EL (cell line): ENCODE data around the gene NCEH1.

ENCODE experiments used
- DNase-seq: peaks from one replicate; pipeline ENCODE4 v3.0.0-alpha.2; 2016

Gene NCEH1

DNA sequence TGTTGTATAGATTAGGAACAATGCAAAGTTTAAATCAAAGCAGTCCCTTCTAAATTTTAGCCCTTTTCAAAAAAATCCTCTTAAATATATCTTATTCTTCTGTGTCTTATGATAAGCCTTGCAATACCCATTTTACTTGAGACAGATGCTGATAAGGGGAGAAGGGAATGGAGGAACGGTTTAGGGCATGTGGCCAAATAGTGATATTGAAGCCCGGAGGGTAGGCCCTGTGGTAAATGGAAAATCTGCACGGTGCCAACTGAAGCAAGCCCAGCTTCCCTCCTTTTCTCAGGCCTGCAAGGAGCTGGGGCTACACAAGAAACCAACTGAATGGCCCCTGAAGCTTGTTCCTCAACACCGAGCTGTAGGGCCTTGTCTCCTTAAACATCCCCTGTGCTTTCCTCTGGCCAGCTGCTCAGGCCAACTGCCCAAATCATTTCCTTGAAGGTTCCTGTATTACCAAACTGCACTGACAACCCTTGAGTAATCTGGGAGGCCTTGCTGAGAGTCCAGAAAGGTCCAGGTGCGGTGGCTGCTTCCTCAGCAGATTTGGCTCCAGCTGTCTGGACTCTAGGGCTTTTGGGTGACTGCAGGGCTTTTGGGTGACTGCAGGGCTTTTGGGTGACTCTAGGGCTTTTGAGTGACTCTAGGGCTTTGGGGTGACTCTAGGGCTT lies 67.2 kb downstream of the NCEH1 start:
- DNase-seq: no peak

DNA sequence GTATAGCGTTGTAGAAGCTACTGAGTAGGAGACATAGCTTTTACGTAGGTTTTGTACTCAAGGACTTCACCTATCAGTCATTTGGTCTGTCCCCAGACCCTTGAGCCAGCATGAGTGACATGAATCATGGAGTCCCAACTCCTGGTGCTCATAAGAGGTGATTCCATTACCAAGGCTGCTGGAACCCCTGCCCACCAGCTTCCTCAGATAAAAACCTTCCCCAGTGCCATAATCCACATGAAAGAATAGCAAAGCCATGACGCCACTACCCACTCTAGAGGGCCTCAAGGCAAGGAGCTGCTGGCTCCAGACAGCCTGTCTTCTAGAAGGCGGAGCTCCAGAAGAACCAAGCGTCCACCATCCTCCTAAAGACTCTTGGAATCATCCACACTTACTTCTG lies 69.6 kb downstream of the NCEH1 start:
- no peak for DNase-seq

DNA sequence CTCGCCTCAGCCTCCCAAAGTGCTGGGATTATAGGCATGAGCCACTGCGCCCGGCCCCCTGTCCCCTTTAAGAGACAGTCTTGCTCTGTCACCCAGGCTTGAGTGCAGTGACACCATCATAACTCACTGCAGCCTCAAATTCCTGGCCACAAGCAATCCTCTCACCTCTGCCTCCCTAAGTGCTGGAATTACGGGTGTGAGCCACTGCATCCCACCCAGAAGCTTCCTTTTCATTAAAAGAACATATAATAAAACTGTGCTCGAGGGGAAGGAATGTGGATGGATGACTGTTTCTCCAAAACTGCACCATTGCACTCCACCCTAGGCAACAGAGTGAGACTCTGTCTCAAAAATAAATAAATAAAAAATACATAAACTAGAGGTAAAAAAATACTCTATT lies 70.1 kb downstream of the NCEH1 start:
- no peak for DNase-seq

DNA sequence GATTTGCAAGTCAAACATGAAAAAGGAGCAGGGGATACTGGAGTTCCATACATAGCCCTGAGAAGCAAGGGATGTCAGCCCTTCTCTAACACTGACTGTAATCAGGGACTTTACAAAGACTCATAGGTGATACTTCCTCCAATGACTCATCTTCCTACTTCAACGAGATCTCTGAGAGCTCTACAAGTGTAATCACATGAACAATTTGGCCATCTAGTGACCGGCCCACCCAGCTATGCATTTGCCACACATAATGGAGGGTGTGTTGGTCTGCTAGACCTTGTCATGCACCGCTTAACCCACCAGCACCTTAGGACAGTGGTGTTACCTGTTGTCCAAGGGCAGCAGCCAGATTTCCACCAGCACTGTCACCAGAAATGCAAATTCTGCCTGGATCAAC lies 75.3 kb downstream of the NCEH1 start:
- no peak for DNase-seq

DNA sequence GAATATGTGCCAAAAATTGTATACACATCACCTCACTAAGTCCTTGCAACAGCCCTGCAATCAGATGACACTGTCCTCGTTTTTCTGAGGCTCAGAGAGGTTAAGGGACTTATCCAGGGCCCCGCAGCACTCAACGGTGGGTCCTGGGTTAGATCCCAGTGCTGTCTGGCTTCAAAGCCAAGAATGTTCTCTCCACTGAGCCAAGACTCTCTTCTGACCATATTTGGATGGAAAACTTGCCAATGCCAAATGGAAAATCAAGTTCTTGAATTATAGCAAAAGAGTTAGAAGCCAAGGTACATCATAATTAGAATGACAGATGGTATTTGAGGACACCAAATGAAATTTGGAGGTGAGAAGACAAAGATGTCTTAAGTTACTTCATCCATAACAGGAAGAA lies 75.9 kb downstream of the NCEH1 start:
- no peak for DNase-seq

DNA sequence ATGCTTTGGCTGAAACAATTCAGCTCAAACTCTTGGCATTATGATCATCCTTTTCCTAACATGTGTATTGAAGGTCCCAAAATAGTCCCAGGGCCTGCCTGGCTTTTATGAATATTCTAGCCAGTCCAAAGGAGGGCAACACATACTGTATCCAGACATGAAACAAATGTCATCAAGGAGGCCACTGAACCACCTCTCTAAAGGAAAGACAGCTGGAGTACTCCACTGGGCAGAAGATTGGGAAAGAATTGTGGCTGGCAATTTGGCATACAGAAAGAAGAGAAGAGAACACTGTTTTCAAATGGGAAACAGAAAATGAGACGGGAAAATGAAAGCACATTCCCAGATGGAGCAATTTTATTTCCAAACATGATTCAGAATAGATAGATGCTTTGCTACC lies 80.6 kb downstream of the NCEH1 start:
- no peak for DNase-seq

DNA sequence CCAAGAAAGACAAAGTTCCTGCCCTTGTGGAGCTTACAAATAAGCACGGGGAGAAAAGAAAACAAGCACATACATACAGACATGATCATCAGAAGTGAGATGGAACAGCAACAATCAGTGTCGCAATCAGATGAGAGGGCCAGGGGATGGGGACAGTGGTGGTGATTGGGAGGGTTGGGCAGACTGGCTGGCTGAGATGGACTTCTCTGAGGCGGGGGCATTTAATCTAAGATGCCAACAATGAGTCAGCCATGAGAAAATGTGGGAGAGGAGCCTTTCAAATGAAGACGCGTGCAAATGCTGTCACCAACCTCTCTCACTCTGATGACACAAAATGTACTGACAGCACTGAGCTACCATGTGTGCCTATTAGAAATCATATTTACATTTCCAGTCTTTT lies 81.4 kb downstream of the NCEH1 start:
- peak; percentile 38 for DNase-seq

DNA sequence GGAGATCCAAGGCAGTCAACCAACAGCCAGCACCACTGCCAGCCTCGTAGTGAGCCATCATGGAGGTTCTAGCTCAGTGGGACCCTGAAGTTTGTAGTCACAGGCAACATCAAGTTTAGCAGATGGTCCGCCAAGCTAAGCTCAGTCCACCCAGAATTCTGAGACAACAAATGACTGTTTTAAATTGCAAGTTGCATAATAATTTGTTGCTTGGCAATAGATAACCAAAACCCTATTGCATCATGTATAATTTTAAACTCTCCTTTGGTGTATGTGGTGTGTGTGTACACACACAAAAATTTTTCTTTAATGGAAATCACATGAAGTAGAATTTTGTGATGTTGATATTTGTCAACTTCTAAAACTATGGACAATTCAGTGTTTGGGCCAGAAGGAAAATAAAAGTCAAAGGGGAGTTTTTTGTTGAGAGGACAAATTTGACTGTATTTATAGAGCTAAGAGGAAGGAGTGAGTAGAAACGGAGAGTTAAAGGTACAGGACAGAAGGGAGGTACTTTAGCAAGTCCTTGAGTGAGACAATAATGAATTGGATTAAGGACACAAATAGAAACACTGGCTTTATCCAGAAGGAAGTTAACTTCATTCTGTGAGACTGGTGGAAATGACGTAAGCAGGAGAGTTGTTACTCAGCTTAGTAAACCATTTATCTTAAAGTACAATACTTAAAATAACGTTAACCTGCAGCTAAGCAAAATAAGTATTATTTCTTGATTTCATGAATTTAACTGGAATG lies 83.6 kb downstream of the NCEH1 start:
- DNase-seq: peak; percentile 16

DNA sequence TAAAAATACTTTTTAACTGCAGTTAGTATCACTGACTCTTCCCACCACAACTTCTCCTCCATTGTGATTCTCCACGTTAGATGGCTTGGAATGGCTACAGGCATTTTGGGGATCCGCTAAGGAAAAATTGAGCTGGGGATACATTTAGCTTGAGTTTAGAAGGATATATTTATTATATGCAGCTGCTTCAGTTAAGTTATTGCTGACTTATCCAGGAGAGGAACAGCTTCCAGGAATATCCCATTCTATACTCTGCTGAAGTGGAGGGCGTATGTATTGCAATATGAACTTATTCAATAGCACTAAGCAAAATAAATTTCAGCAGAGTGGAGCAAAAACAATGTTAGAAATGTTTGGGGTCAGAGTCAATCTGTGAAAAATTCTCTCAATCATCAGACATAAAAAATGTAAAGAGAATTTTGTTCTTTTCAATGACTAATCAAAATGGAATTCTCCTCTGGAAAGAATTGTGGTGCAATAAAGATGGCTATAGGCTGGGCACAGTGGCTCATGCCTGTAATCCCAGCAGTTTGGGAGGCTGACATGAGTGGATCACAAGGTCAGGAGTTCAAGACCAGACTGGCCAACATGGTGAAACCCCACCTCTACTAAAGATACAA lies 84.7 kb downstream of the NCEH1 start:
- peak; percentile 89 for DNase-seq

DNA sequence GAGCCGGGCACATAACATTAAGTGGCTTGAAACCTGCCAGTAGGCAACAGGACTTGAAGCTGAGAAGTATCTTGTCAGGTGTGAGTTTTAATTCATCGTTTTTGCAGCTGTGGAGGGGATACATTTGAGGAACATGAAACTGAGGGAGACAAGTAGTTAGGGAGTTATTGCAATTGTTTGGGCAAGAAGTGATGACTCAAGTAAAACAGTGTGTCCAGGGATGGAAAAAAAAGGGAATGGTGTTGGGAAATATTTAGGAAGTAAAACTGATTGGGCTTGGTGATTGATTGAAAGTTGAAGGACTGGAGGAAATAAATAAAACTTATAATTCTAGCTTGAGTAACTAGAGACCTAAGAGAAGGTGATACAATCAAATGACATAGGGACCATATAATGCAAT lies 85.5 kb downstream of the NCEH1 start:
- DNase-seq: peak; percentile 34

DNA sequence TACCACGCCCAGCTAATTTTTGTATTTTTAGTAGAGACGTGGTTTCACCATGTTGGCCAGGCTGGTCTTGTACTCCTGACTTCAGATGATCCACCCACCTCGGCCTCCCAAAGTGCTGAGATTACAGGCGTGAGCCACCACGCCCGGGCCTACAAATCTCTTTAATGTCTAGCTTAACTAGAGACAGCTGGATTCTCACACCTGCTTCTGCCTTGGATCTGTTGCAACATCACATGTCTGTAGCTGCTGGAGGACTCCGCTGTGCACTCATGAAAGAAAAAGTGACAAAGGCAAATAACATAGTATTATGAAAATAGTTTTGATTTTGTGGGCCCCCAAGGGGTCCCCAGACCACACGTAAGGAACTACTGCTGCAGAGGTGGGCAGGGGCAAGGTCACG lies 85.9 kb downstream of the NCEH1 start:
- no peak for DNase-seq

DNA sequence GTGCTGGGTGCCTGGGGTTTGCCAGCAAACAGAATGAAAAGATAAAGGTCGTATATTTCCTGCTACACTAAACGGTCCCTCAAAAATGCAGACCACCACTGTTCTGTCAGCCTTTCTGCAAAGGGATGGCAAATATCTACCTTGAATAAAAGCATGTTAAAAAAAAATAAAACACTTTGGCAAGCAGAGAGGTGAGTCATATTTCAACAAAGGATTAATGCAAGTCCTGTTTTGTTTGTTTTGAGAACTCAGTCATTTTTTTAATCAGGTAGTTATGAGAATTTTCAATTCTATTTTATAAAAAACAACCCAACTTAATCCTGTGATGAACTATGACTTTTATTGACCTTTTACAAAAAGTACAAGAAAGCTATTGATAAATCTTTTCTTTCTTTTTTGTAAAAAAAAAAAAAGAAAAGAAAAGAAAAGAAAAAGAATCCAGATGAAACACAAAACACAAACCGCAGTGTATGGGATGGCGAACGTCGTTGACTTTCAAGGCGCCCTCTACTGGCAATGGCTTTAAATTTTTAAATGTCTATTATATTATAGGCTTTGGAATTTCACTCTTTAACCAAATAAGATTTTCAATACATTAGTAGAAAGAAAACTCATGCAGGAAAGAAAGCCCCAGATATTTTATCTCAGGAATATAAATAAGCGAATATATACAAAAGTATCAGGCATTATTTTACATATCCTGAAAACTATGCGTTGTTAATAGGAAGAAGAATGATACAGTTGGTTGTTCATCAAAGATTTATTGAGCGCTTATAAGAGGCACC lies 87.8 kb downstream of the NCEH1 start:
- peak; percentile 48 for DNase-seq

DNA sequence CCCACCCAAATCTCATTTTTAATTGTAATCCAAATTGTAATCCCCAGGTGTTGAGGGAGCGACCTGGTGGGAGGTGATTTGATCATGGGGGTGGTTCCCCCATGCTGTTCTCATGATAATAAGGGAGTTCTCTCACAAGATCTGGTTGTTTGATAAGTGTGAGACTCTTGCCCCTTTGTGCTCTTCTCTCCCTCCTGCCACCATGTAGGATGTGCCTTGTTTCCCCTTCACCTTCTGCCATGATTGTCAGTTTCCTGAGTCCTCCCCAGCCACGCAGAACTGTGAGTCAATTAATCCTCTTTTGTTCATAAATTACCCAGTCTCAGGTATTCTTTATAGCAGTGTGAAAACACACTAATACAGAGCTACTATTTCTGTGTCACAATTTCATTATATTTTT lies 88.7 kb downstream of the NCEH1 start:
- DNase-seq: no peak

DNA sequence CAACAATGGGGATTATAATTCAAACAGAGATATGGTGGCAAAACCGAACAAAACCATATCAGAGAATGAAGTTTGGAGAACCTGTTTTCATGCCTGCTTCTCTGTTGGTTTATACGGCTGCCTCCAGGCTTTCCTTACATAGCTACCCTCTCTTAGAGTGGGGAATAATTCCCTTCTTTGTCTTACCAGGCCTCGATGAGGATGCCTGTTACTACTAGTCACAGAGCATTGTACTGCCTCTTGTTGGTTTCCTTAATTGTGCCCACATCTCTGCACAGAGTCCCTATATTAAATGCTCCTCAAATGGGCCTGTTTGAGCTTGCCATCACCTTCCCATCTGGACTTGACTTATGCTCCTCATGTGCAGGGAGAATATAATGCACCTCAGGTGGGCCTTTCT lies 92.9 kb downstream of the NCEH1 start:
- no peak for DNase-seq

DNA sequence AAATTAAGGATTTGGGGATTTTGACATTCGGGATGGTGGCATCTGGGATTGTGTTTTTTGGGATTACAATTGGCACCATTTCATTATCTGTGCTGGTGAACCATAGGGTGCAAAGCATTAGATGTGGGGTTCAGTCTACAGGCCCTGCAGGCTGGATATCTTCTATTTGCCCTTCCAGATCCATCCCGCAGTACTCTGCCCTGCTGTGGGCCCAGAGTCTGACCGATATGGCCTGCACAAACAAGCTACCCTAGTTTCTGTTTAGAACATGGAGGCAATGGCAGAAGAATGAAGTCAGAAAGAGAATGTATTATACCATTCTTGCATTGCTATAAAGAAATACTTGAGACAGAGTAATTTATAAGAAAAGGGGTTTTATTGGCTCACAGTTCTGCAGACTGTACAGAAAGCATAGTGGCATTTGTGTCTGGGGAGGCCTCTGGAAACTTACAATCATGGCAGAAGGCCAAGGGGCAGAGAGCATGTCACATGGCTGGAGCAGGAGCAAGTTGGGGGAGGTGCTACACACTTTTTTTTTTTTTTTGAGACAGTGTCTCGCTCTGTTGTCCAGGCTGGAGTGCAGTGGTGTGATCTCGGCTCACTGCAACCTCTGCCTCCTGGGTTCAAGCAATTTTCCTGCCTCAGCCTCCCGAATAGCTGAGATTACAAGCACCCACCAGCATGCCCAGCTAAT lies 93.7 kb downstream of the NCEH1 start:
- no peak for DNase-seq

DNA sequence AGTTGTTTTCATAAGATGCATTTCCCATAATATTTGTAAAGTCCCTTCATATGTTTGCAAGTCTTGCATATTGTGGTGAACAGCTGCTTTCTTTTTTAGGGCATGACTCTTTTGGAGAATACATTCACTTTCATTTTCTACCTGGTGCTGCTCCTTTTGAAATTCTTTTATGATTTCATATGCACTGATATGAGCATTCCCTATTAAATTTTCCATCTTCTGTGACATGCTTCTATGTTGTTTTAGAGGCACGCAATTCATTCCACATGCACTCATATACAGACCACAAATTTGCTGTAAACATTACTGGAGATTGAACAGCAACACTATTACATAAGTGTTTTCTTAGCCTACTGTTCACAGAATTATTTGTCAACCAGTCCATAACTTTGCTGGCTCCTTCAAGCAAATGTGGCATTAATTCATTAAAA lies 94.8 kb downstream of the NCEH1 start:
- DNase-seq: peak; percentile 26

DNA sequence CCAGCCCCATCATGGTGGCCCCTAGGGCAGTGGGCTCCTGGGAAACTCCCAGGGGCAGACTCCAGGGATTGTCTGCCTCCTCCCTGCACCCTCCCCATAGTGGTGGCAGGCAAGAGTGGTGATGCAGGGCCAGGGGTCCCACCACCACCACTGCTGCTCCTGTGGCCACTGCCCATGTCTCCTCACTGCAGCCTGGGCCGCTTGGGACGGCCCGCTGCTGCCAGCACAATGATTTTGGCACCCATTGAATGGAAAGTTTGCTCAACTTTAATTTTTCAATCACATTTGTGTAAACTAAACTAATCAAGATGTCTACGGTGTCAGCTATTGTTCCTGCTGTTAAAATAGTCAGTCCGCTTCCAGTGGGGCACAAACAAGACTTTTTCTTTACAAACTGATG lies 95.6 kb downstream of the NCEH1 start:
- no peak for DNase-seq

DNA sequence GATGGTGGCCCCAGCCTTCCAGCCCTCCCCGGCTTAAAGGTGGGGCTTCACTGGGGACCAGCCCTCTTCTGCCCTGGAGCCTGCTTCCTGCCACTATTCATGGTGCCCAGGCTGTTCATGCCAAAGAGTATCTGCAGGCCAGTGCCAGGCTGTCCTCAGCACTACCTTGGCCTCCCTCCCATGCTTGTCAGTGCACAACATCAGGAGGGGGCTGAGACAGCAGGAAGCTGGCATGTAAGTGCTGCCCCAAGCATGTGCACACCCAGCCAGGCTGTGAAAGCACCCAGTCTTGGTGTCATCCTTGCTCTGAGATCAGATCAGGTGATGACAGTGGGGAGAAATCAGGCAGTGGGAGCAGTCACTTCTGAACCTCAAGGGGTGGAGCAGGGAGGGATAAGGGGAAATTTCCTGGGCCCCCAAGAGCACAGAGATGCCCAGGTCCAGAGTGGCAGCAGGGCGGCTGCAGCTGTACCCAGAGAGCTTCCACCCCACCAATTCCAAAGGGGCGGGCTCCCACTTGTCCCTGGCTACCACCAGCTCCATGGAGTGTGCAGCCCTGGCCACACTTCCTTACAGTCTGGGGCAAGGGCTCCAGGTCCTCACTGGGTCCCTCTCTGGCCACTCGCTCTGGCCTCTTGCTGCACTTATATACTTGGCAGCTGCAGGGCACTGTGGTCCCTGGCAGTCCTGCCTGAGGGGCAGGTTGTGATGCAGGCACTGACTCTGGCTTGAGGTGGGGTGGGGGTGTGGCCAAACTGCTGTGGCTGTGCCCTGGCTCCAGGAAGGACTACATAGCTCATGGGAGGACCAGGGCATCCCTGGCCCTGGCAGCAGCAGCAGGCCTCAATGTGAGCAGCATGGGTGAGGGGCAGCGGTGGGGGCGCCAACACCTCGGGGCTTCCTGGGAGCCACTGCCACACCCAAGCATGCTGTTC lies 96.3 kb downstream of the NCEH1 start:
- no peak for DNase-seq

DNA sequence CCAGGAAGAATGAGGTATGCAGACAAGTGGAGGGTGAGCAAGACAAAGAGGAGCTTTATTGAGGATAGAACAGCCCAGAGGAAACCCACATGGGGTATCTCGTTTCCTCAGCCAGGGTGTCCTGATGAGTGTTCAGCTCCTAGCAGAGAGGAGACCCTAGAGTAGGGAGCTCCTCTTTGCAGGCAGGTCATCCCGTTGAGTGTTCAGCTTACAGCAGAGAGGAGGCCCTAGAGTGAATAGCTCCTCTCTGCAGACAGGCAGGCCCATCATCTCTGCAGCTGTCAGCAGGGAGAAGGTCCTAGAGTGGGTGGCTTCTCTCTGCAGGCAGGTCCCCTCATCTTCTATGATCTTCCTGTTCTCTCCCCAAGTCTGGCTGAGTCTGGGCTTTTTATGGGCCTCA lies 97.0 kb downstream of the NCEH1 start:
- DNase-seq: no peak

DNA sequence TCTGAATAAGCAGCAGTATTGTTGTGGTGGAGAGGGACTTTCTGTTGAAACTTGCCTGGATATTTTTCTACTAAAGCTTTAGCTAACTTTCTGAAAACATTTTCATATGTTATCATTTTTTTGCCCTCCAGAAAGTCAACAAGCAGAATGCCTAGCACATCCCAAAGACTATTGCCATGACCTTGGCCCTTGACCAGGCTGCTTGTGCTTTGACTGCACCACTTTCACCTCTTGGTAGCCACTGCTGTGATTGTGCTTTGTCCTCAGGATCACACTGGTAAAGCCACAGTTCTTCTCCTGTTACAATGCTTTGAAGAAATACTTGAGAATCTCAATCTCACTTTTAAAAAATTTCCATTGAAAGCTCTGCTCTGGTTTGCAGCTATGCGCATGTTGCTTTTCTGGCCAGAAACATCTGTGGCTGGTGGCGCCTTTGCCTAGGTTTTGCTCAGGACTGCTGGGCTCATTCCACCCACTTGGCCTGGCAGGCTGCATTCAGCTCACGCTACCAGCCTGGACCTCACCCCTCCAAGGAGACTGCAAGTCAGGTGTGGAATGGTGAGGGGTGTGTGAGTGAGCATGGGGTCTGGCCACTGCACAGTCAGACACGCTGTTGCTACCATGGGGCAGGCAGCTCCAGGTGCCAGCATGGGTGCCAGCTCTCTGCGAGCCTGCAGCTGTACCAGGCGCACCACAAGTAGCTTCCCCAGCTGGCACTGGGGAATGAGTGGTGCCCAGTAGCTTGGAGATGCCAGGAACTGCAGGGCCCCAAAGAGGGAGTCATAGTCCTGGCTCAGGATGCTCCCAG lies 97.8 kb downstream of the NCEH1 start:
- no peak for DNase-seq

DNA sequence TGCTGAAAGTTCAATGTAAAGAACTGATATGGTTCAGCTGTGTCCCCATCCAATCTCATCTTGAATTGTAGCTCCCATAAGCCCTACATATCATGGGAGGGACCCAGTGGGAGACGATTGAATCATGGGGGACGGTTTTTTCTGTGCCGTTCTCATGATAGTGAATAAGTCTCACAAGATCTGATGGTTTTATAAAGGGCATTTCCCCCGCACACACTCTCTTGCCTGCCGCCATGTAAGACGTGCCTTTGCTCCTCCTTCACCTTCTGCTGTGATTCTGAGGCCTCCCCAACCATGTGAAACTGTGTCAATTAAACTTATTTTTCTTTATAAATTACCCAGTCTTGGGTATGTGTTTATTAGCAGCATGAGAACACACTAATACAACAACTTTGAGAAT lies 101.1 kb downstream of the NCEH1 start:
- no peak for DNase-seq
